ENCODE data around the gene PGR.

PGR gene

GRCh38 chr11:101129203-101129943 lies at the start of gene PGR:
TSS of gene PGR (minus strand) at chr11:101129813. CDS start at chr11:101129070, 743 bp downstream.
- no peak for TF ChIP-seq CTCF (IDR thresholded peaks at IDR 0.05)
- Histone ChIP-seq H3K9me3 (no peaks in the 10 kb centered on the region), H3K36me3 (no peaks in the 10 kb centered on the region), H3K27me3 (peaks cover 77% of the 10 kb centered on the region), H3K27ac (no peak within 1 kb of the TSS), H3K4me3 (ENCODE audit: low read depth in 1 of 2, low read length in 1 of 2) (no peak within 1 kb of the TSS), H3K4me1 (ENCODE audit: control insufficient read depth in 1 of 2, insufficient read depth in 1 of 2, low read depth in 1 of 2, low read length in 1 of 2) (no peaks in the 10 kb centered on the region)

- no peak for TF ChIP-seq CTCF (IDR thresholded peaks at IDR 0.05)
- Histone ChIP-seq H3K4me1 (ENCODE audit: control insufficient read depth in 1 of 2, insufficient read depth in 1 of 2, low read depth in 1 of 2, low read length in 1 of 2) (no peaks in the 10 kb centered on the region), H3K9me3 (no peaks in the 10 kb centered on the region), H3K27me3 (no peaks in the 10 kb centered on the region), H3K27ac (no peak overlapping the region), H3K36me3 (no peaks in the 10 kb centered on the region), H3K4me3 (ENCODE audit: low read depth in 1 of 2, low read length in 1 of 2) (no peak overlapping the region)
Observed at GRCh38 chr11:101176381-101176780, 46.8 kb upstream of the PGR start.

GRCh38 chr11:101169944-101170343 lies 40.3 kb upstream of the PGR start:
- Histone ChIP-seq H3K27ac (no peak overlapping the region), H3K4me3 (ENCODE audit: low read depth in 1 of 2, low read length in 1 of 2) (no peak overlapping the region), H3K4me1 (ENCODE audit: control insufficient read depth in 1 of 2, insufficient read depth in 1 of 2, low read depth in 1 of 2, low read length in 1 of 2) (no peaks in the 10 kb centered on the region), H3K9me3 (no peaks in the 10 kb centered on the region), H3K27me3 (no peaks in the 10 kb centered on the region), H3K36me3 (no peaks in the 10 kb centered on the region)
- TF ChIP-seq CTCF (IDR thresholded peaks at IDR 0.05), result no peak

GRCh38 chr11:101166038-101166437 lies 36.4 kb upstream of the PGR start:
- no peak for TF ChIP-seq CTCF (IDR thresholded peaks at IDR 0.05)

GRCh38 chr11:101158119-101158518 lies 28.5 kb upstream of the PGR start:
- Histone ChIP-seq H3K9me3 (no peaks in the 10 kb centered on the region), H3K4me3 (ENCODE audit: low read depth in 1 of 2, low read length in 1 of 2) (no peak overlapping the region), H3K36me3 (no peaks in the 10 kb centered on the region), H3K27ac (no peak overlapping the region), H3K27me3 (no peaks in the 10 kb centered on the region), H3K4me1 (ENCODE audit: control insufficient read depth in 1 of 2, insufficient read depth in 1 of 2, low read depth in 1 of 2, low read length in 1 of 2) (no peaks in the 10 kb centered on the region)
- TF ChIP-seq CTCF (IDR thresholded peaks at IDR 0.05), result no peak

More at GRCh38 chr11:101166038-101166437, 36.4 kb upstream of the PGR start:
- Histone ChIP-seq H3K36me3 (no peaks in the 10 kb centered on the region), H3K9me3 (no peaks in the 10 kb centered on the region), H3K27ac (no peak overlapping the region), H3K4me3 (ENCODE audit: low read depth in 1 of 2, low read length in 1 of 2) (no peak overlapping the region), H3K4me1 (ENCODE audit: control insufficient read depth in 1 of 2, insufficient read depth in 1 of 2, low read depth in 1 of 2, low read length in 1 of 2) (no peaks in the 10 kb centered on the region), H3K27me3 (no peaks in the 10 kb centered on the region)
